Adipocyte (in vitro differentiated cells): ENCODE results near the gene CLDN19.

ENCODE experiments used
- DNase-seq: peaks from one replicate; pipeline ENCODE4 v3.0.0-alpha.2; 2015; ENCODE audit warnings: low read depth
- H3K27me3 ChIP-seq: replicated peaks from 2 replicates; pipeline ENCODE4 v1.7.0; 2013; ENCODE audit warnings: mild to moderate bottlenecking, low read length, moderate library complexity; ENCODE audit not compliant: control insufficient read depth, insufficient read depth
- H3K36me3 ChIP-seq: 2 replicates; pipeline ENCODE4 v1.7.0; 2013; ENCODE audit warnings: low read length, mild to moderate bottlenecking, moderate library complexity; ENCODE audit not compliant: control insufficient read depth, insufficient read depth, severe bottlenecking
- H3K4me1 ChIP-seq: 2 replicates; pipeline ENCODE4 v1.7.0; 2013; ENCODE audit warnings: mild to moderate bottlenecking, low read length, moderate library complexity; ENCODE audit not compliant: control insufficient read depth, insufficient read depth
- H3K4me3 ChIP-seq: 2 replicates; pipeline ENCODE4 v1.7.0; 2013; ENCODE audit warnings: mild to moderate bottlenecking, low read length, moderate library complexity
- H3K9ac ChIP-seq: 2 replicates; pipeline ENCODE4 v1.7.0; 2013; ENCODE audit warnings: mild to moderate bottlenecking, low read length, moderate library complexity
- H3K9me3 ChIP-seq: 2 replicates; pipeline ENCODE4 v1.7.0; 2013; ENCODE audit warnings: mild to moderate bottlenecking, low read length, moderate library complexity; ENCODE audit not compliant: control insufficient read depth

CLDN19 gene

DNA sequence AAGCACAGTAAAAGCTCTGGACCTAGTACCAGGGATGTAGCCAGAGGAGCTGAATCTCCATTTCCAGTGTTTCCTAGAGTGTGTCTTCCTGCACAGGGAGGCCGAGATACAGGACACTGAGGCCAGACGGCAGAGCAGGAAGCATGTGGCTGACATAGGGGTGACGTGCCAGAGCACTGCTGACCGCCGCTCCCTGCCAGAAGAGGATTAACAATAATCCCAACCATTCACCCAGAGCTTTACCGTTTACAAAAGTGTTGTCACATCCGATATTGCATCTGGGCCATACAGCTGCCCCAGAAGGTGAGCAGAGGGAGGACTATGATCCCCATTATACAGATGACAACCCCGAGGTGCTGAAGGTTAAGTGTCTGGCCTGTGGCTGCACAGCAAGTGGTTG, 5.8 kb upstream of the CLDN19 start:
- Histone ChIP-seq H3K4me1 (peaks cover 16% of the 10 kb centered on the region), H3K4me3 (no peak overlapping the region), H3K36me3 (peaks cover 44% of the 10 kb centered on the region), H3K9ac (no peak overlapping the region), H3K9me3 (no peaks in the 10 kb centered on the region), H3K27me3 (no peaks in the 10 kb centered on the region)
- no peak for DNase-seq

DNA sequence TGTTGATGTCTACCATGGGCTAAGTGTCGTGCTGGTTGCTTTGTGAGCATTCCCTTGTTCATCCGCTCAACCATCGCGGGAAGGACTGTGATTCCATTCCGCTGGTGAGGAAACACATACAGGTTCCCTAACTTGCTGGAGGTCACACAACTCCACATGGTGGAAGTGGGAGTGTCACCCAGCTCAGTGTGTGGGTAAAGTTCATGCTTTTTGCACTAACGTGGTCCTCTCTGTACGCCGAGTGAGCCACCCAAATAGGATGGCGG, 4.0 kb upstream of the CLDN19 start:
- DNase-seq: no peak
- H3K9me3 ChIP-seq: no peaks in the 10 kb centered on the region
- H3K4me1 ChIP-seq: peaks cover 11% of the 10 kb centered on the region
- H3K9ac ChIP-seq: no peak overlapping the region
- H3K4me3 ChIP-seq: no peak overlapping the region
- H3K36me3 ChIP-seq: peaks cover 31% of the 10 kb centered on the region
- H3K27me3 ChIP-seq: no peaks in the 10 kb centered on the region

DNA sequence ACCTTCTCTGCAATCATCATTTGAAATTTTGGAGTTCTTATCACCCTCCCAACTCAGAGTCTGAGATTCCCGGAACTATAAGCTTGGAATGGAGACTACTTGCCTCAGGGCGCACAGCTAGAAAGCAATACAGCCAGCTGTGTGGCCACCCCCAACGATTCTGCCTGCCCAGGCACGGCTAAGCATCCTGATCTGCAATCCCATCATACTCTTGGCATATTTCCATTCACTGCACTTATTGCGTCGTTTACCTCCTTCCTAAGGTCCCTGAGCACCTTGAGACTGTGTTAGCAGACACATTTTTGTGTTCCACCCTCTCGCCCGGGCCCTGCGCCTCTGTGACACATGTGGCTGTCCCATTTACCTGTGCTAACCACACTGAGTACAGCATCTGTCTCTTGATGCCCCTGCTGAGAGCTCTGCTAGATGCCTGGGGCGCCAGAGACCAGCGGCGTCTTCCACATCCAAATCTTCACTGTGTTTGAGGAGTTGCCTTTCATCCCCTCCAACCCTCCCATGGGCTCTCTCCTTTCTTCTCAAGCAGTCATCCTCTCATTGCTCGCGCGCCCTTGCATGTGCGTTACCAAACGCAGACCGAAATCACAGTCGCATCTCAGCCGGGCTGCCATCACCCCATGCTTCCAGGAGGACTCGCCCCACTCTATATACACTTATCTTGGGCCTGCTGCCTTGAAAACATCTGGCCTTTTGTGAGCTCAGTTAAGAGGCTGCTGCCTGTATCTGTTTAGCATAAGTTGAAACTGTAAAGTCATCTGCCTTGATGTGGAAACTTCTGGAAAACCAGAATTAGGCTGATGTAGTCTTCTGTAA, 3.5 kb upstream of the CLDN19 start:
- Histone ChIP-seq H3K9ac (no peak overlapping the region), H3K4me1 (peaks cover 6% of the 10 kb centered on the region), H3K9me3 (no peaks in the 10 kb centered on the region), H3K36me3 (peaks cover 27% of the 10 kb centered on the region), H3K4me3 (no peak overlapping the region), H3K27me3 (no peaks in the 10 kb centered on the region)
- DNase-seq: peak; percentile 46

DNA sequence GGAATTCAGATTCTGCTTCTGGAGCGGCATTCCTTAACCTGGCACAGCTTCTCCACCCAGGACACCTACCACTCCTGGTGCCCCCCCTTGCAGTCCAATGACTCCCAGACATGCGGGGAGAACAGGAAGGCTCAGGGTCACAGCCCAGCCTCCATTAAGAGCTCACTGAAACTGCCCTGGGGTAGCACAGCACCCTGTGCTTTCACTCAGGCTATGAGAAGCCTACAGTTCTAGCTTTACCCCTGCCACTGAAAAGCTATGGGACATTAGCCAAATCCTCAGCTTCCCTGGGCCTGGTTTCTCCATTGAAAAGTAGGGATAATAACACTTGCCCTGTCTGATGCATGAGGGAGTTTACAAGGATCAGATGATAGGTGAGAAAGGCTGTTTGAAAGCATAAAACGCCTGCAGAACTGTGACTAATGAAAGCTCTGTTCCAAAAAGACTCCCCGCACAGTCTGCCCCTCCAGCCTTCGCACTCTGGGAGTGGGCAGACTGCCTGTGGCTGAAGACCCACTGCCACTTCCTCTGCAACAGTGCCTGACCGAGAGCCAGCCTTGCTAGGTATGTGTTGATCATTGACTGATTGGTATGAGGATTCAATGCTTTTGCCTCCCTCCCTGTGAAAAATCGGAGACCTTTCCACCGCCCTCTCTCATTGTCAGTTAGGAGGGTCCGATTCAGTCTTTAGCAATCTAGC, 2.7 kb upstream of the CLDN19 start:
- no peak for DNase-seq
- H3K4me3 ChIP-seq: no peak overlapping the region
- H3K27me3 ChIP-seq: no peaks in the 10 kb centered on the region
- H3K9ac ChIP-seq: no peak overlapping the region
- H3K4me1 ChIP-seq: no peaks in the 10 kb centered on the region
- peaks cover 20% of the 10 kb centered on the region for H3K36me3 ChIP-seq
- H3K9me3 ChIP-seq: no peaks in the 10 kb centered on the region

DNA sequence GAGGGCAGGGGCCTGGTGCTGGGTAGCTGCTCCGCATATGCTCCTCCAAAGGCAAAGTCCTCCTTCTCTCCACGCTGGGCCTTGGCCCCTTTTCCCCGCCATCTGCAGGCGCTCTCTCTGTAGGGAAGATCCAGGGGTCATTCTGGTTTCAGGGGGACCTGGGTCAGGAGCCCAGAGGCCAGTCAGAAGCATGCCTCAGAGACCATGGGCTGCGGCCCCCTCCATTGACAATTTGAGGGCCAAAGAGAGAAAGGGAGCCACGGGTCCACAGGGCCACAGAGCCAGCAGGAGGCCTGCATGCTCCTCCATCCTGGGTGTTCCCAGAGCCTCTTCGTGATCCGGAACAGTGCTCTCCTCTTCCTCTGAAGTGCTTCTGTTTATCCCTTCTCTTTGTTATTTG, 2.1 kb upstream of the CLDN19 start:
- no peaks in the 10 kb centered on the region for H3K9me3 ChIP-seq
- no peaks in the 10 kb centered on the region for H3K4me1 ChIP-seq
- no peak overlapping the region for H3K4me3 ChIP-seq
- H3K36me3 ChIP-seq: peaks cover 15% of the 10 kb centered on the region
- no peak for DNase-seq
- H3K9ac ChIP-seq: no peak overlapping the region
- no peaks in the 10 kb centered on the region for H3K27me3 ChIP-seq

DNA sequence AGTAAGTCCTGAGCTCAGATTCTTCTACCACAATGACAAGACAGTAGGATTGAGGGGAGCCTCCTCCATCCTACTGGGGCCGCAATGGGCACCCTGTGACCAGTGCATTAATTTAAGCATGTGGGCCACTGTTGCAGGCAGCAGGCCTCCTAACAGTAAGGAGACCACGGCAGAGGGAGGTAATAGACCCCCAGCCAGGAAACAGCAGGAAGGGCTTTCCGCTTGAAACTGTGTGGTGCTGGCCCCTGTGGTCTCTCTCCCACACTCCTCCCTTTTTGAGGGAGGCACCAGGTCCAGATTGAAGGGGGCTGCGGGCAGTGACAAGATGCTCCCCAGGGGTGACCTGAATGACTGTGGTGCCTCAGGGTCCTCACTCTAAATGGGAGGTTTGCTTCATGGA, 1.7 kb upstream of the CLDN19 start:
- H3K9me3 ChIP-seq: no peaks in the 10 kb centered on the region
- peaks cover 11% of the 10 kb centered on the region for H3K36me3 ChIP-seq
- H3K4me1 ChIP-seq: no peaks in the 10 kb centered on the region
- H3K27me3 ChIP-seq: no peaks in the 10 kb centered on the region
- H3K4me3 ChIP-seq: no peak overlapping the region
- H3K9ac ChIP-seq: no peak overlapping the region
- DNase-seq: no peak

DNA sequence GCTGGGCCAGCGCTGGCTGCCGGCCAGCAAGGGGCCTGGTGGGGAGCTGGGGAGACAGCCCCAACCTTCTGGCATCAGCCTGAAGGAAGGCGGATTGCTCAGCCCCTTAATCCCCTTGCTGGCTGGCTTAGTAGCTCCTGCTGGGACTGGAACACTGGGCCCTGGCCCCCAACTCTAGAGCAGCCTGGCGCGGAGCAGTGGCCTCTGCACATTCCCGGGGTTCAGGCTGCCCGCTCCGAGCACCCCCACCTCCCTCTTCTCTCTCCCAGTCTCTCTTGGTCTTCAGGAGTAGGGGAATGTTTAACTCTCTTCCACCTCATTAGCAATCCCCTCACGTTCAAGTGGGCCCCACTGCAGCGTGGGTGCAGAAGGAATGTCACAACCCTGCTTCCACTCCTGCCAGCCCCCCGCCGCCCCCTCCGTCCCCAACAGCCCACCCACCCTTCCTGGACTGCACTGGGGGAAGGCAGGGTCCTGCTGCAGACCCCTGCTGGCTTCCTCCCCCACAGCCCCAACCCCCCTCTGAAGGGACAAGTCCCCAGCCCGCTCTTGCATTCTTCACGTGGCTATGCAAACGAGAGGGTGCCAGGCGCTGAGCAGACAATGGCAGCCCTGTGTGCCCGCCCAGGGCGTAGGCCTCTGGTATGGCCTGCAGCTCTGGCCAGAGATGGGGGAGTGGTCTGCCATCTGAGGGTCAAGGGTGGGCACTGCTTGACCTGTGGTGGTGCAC, 980 bp upstream of the CLDN19 start:
- Histone ChIP-seq H3K9me3 (no peaks in the 10 kb centered on the region), H3K4me3 (no peak overlapping the region), H3K36me3 (peaks cover 4% of the 10 kb centered on the region), H3K9ac (no peak overlapping the region), H3K27me3 (no peaks in the 10 kb centered on the region), H3K4me1 (no peaks in the 10 kb centered on the region)
- no peak for DNase-seq

DNA sequence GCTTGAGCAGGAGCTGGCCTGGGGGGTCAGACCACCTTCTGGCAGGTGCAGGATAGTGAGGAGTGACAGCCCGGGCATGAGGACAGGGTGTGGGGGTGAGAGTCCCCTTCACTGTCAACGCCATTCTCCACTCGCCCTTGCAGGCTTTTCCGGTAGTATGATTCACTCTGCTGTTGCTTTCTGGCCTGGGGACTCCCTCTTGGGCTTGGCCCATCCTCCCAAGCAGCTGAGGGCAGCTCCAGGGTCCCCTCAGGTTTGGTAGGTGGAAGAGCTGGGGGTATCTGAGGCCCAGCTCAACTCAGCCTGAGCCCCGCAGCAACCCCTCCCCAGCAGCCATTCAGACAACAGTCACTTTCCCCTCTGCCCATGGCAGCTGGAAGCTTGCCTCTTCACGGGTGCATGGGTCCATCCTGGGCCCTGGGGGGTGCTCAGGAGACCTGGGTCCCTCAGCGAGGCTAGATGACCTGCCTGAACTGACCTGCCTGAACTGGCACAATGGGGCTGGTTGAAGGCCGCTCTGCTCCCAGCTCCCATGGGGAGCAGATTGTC, 1.3 kb downstream of the CLDN19 start:
- no peak overlapping the region for H3K9ac ChIP-seq

DNA sequence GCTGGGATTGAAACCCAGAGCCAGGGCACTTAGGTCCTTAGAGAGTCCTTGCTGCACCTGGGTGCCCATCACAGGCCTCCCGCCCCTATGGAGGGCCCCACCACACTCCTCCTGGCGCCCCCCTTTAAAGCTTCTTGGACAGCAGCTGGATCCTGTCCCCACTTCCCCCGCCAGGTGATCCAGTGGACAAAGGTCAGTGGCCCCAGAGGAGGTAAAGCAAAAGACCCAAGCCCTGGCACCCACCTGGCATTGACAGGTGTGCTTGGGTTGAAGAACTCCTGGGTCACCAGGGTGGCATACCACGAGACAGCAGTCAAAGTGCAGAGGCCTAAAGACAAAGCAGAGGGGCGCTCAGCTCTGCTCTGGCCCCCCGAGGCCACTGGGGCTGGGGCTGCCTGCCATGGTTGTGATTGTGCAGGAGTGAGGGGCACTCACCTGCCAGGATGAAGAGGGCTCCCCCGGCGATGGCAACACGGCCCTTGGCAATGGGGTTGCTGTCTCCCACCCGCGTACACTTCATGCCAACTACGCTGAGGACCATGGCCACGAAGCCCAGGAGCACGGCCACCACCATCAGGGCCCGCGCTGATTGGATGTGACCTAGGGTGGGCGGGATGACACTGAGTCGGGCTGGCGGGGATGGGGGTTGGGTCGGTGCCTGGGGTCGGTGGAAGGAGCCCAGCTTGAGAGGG, 1.9 kb downstream of the CLDN19 start:
- H3K9me3 ChIP-seq: no peaks in the 10 kb centered on the region
- H3K4me1 ChIP-seq: no peaks in the 10 kb centered on the region
- H3K4me3 ChIP-seq: no peak overlapping the region
- no peaks in the 10 kb centered on the region for H3K36me3 ChIP-seq
- no peak for DNase-seq
- H3K9ac ChIP-seq: no peak overlapping the region
- no peaks in the 10 kb centered on the region for H3K27me3 ChIP-seq

More for the DNA sequence above, 1.3 kb downstream of the CLDN19 start:
- Histone ChIP-seq H3K4me3 (no peak overlapping the region), H3K27me3 (no peaks in the 10 kb centered on the region), H3K9me3 (no peaks in the 10 kb centered on the region), H3K4me1 (no peaks in the 10 kb centered on the region), H3K36me3 (no peaks in the 10 kb centered on the region)
- DNase-seq: no peak

DNA sequence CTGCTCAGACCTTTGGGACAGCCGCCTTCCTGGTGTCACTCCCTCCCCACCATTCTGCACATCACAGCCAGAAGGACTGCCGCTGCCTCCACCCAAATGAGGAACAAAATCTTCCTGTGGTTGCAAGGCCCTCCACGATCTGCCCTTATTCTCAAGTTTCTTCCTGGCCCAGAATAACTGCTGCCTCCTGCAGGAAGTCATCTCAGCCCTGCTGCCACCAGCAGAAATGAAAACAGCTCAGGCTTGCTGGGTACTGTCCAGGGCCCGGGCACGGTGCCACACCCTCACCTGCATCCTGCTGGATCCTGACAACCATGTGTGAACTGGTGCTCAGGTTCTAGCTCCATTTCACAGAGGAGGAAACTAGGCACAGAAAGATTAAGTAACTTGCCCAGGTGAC, 2.8 kb downstream of the CLDN19 start:
- Histone ChIP-seq H3K27me3 (no peaks in the 10 kb centered on the region), H3K9ac (no peak overlapping the region), H3K4me1 (peaks cover 3% of the 10 kb centered on the region), H3K4me3 (no peak overlapping the region), H3K9me3 (no peaks in the 10 kb centered on the region), H3K36me3 (no peaks in the 10 kb centered on the region)
- no peak for DNase-seq
